ENCODE results near the gene KRT20. TPM values are rescaled to one million over a fixed set of nuclear protein-coding genes. Genes with fewer than 3 reads are reported as not detected.

KRT20 gene
- total and polyA plus RNA-seq, 2 of the 13 experiments (the other 11 are each of a cell fraction or from before 2014, with no cell fraction given) = 0.13 to 0.20 TPM

DNA sequence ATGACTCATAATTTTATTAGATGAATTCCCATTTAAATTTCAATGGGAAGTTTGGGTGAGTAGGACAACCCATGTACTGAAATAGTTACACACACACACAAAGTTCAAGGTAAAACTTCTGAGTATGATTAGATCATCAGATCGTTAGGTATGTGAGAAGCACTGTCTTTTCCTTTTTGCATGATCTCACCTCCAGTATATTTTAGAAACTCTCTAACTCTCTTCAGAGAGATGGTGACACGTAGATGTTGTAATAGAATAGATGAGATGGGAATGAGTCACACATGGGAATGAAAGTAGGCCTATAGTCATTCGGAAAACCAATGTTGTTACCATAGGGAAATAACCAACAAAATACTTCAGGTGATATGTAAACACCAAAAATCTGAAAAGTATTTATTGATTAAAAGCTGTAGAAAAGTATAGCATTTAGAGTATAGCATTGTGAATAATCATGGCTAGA lies 30.2 kb upstream of the KRT20 start (continued):
- TF ChIP-seq, protein P1, sequence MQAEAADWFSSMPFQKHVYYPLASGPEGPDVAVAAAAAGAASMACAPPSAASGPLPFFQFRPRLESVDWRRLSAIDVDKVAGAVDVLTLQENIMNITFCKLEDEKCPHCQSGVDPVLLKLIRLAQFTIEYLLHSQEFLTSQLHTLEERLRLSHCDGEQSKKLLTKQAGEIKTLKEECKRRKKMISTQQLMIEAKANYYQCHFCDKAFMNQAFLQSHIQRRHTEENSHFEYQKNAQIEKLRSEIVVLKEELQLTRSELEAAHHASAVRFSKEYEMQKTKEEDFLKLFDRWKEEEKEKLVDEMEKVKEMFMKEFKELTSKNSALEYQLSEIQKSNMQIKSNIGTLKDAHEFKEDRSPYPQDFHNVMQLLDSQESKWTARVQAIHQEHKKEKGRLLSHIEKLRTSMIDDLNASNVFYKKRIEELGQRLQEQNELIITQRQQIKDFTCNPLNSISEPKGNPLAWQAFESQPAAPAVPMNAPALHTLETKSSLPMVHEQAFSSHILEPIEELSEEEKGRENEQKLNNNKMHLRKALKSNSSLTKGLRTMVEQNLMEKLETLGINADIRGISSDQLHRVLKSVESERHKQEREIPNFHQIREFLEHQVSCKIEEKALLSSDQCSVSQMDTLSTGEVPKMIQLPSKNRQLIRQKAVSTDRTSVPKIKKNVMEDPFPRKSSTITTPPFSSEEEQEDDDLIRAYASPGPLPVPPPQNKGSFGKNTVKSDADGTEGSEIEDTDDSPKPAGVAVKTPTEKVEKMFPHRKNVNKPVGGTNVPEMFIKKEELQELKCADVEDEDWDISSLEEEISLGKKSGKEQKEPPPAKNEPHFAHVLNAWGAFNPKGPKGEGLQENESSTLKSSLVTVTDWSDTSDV (CRISPR knock-in tag; IDR thresholded peaks at IDR 0.05) = no peak
- TF ChIP-seq ZNF614 (CRISPR knock-in tag; IDR thresholded peaks at IDR 0.05; ENCODE audit: borderline replicate concordance) (no peak), ZNF383 (CRISPR knock-in tag; IDR thresholded peaks at IDR 0.05; ENCODE audit: borderline replicate concordance) (no peak), ZFAT (CRISPR knock-in tag; conservative IDR thresholded peaks at IDR 0.05) (no peak), NRL (CRISPR knock-in tag; IDR thresholded peaks at IDR 0.05; ENCODE audit: borderline replicate concordance) (no peak), ZBTB21 (CRISPR knock-in tag; IDR thresholded peaks at IDR 0.05) (peak; percentile 85), U2AF2 (IDR thresholded peaks at IDR 0.05; ENCODE audit: low read depth, low read length) (no peak), PRDM15 (CRISPR knock-in tag; IDR thresholded peaks at IDR 0.05) (no peak), HMG20B (CRISPR knock-in tag; conservative IDR thresholded peaks at IDR 0.05) (no peak)
- TF ChIP-seq, protein P2, sequence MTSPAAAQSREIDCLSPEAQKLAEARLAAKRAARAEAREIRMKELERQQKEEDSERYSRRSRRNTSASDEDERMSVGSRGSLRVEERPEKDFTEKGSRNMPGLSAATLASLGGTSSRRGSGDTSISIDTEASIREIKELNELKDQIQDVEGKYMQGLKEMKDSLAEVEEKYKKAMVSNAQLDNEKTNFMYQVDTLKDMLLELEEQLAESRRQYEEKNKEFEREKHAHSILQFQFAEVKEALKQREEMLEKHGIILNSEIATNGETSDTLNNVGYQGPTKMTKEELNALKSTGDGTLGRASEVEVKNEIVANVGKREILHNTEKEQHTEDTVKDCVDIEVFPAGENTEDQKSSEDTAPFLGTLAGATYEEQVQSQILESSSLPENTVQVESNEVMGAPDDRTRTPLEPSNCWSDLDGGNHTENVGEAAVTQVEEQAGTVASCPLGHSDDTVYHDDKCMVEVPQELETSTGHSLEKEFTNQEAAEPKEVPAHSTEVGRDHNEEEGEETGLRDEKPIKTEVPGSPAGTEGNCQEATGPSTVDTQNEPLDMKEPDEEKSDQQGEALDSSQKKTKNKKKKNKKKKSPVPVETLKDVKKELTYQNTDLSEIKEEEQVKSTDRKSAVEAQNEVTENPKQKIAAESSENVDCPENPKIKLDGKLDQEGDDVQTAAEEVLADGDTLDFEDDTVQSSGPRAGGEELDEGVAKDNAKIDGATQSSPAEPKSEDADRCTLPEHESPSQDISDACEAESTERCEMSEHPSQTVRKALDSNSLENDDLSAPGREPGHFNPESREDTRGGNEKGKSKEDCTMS (CRISPR knock-in tag; conservative IDR thresholded peaks at IDR 0.05) = no peak
- TF ChIP-seq, protein P3, sequence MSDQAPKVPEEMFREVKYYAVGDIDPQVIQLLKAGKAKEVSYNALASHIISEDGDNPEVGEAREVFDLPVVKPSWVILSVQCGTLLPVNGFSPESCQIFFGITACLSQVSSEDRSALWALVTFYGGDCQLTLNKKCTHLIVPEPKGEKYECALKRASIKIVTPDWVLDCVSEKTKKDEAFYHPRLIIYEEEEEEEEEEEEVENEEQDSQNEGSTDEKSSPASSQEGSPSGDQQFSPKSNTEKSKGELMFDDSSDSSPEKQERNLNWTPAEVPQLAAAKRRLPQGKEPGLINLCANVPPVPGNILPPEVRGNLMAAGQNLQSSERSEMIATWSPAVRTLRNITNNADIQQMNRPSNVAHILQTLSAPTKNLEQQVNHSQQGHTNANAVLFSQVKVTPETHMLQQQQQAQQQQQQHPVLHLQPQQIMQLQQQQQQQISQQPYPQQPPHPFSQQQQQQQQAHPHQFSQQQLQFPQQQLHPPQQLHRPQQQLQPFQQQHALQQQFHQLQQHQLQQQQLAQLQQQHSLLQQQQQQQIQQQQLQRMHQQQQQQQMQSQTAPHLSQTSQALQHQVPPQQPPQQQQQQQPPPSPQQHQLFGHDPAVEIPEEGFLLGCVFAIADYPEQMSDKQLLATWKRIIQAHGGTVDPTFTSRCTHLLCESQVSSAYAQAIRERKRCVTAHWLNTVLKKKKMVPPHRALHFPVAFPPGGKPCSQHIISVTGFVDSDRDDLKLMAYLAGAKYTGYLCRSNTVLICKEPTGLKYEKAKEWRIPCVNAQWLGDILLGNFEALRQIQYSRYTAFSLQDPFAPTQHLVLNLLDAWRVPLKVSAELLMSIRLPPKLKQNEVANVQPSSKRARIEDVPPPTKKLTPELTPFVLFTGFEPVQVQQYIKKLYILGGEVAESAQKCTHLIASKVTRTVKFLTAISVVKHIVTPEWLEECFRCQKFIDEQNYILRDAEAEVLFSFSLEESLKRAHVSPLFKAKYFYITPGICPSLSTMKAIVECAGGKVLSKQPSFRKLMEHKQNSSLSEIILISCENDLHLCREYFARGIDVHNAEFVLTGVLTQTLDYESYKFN (CRISPR knock-in tag; conservative IDR thresholded peaks at IDR 0.05) = peak; percentile 44
- TF ChIP-seq, protein P4, sequence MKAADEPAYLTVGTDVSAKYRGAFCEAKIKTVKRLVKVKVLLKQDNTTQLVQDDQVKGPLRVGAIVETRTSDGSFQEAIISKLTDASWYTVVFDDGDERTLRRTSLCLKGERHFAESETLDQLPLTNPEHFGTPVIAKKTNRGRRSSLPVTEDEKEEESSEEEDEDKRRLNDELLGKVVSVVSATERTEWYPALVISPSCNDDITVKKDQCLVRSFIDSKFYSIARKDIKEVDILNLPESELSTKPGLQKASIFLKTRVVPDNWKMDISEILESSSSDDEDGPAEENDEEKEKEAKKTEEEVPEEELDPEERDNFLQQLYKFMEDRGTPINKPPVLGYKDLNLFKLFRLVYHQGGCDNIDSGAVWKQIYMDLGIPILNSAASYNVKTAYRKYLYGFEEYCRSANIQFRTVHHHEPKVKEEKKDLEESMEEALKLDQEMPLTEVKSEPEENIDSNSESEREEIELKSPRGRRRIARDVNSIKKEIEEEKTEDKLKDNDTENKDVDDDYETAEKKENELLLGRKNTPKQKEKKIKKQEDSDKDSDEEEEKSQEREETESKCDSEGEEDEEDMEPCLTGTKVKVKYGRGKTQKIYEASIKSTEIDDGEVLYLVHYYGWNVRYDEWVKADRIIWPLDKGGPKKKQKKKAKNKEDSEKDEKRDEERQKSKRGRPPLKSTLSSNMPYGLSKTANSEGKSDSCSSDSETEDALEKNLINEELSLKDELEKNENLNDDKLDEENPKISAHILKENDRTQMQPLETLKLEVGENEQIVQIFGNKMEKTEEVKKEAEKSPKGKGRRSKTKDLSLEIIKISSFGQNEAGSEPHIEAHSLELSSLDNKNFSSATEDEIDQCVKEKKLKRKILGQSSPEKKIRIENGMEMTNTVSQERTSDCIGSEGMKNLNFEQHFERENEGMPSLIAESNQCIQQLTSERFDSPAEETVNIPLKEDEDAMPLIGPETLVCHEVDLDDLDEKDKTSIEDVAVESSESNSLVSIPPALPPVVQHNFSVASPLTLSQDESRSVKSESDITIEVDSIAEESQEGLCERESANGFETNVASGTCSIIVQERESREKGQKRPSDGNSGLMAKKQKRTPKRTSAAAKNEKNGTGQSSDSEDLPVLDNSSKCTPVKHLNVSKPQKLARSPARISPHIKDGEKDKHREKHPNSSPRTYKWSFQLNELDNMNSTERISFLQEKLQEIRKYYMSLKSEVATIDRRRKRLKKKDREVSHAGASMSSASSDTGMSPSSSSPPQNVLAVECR (CRISPR knock-in tag; IDR thresholded peaks at IDR 0.05; ENCODE audit: borderline replicate concordance) = no peak

Data from HepG2 (cell line).